Measurements from ENCODE around the gene PRR4.

PRR4 gene

GRCh38 chr12:10861366-10861765, 12.1 kb upstream of the PRR4 start:
- TF ChIP-seq FOXP2 (optimal IDR thresholded peaks at IDR 0.05; ENCODE audit: control extremely low read depth, extremely low read length, insufficient read depth): no peak
- no peak for TF ChIP-seq POLR2AphosphoS5 (IDR thresholded peaks at IDR 0.05; ENCODE audit: borderline replicate concordance, low read depth, low read length)
- no peak for TF ChIP-seq EZH2 (IDR thresholded peaks at IDR 0.05)
- Histone ChIP-seq H3K9me3 (ENCODE audit: low read depth, low read length) (0 out of 2 replicates have a peak, but pooled peaks cover 4% of the 10 kb centered on the region), H3K36me3 (ENCODE audit: insufficient read depth, low read length) (peaks cover 5% of the 10 kb centered on the region; the same call in 1 of the 2 replicates), H3K9ac (ENCODE audit: insufficient read length) (no peak overlapping the region), H3K4me3 (no peak overlapping the region), H3K27ac (no peak overlapping the region)
- DNase-seq (ENCODE audit: low read depth, low spot score): no peak

- DNase-seq (ENCODE audit: low read depth, low spot score): no peak
- peaks cover 5% of the 10 kb centered on the region; the same call in 1 of the 2 replicates for H3K36me3 ChIP-seq (ENCODE audit: insufficient read depth, low read length)
- no peak overlapping the region for H3K9ac ChIP-seq (ENCODE audit: insufficient read length)
- H3K9me3 ChIP-seq (ENCODE audit: low read depth, low read length): no peaks in the 10 kb centered on the region
- H3K4me3 ChIP-seq: no peak overlapping the region
- no peak overlapping the region for H3K27ac ChIP-seq
- TF ChIP-seq FOXP2 (optimal IDR thresholded peaks at IDR 0.05; ENCODE audit: control extremely low read depth, extremely low read length, insufficient read depth) (no peak), POLR2AphosphoS5 (IDR thresholded peaks at IDR 0.05; ENCODE audit: borderline replicate concordance, low read depth, low read length) (no peak), EZH2 (IDR thresholded peaks at IDR 0.05) (no peak)
These were observed 6.5 kb upstream of the PRR4 start for GRCh38 chr12:10855807-10856206.

- Histone ChIP-seq H3K36me3 (ENCODE audit: insufficient read depth, low read length) (peaks cover 1% of the 10 kb centered on the region; the same call in 1 of the 2 replicates), H3K4me3 (no peak overlapping the region), H3K9ac (ENCODE audit: insufficient read length) (no peak overlapping the region), H3K27ac (no peak overlapping the region), H3K9me3 (ENCODE audit: low read depth, low read length) (no peaks in the 10 kb centered on the region)
- TF ChIP-seq FOXP2 (optimal IDR thresholded peaks at IDR 0.05; ENCODE audit: control extremely low read depth, extremely low read length, insufficient read depth): no peak
- no peak for TF ChIP-seq EZH2 (IDR thresholded peaks at IDR 0.05)
- TF ChIP-seq POLR2AphosphoS5 (IDR thresholded peaks at IDR 0.05; ENCODE audit: borderline replicate concordance, low read depth, low read length): no peak
- no peak for DNase-seq (ENCODE audit: low read depth, low spot score)
These were observed 4.5 kb upstream of the PRR4 start for GRCh38 chr12:10853776-10854175.

GRCh38 chr12:10851243-10851858, 2.1 kb upstream of the PRR4 start:
- DNase-seq (ENCODE audit: low read depth, low spot score): no peak
- Histone ChIP-seq H3K27ac (no peak overlapping the region), H3K9me3 (ENCODE audit: low read depth, low read length) (no peaks in the 10 kb centered on the region), H3K9ac (ENCODE audit: insufficient read length) (no peak overlapping the region), H3K4me3 (no peak overlapping the region), H3K36me3 (ENCODE audit: insufficient read depth, low read length) (no peaks in the 10 kb centered on the region)
- no peak for TF ChIP-seq POLR2AphosphoS5 (IDR thresholded peaks at IDR 0.05; ENCODE audit: borderline replicate concordance, low read depth, low read length)
- TF ChIP-seq FOXP2 (optimal IDR thresholded peaks at IDR 0.05; ENCODE audit: control extremely low read depth, extremely low read length, insufficient read depth): no peak
- TF ChIP-seq EZH2 (IDR thresholded peaks at IDR 0.05): no peak

GRCh38 chr12:10847744-10848143, 1.5 kb downstream of the PRR4 start:
- no peak for DNase-seq (ENCODE audit: low read depth, low spot score)
- TF ChIP-seq EZH2 (IDR thresholded peaks at IDR 0.05) (no peak), POLR2AphosphoS5 (IDR thresholded peaks at IDR 0.05; ENCODE audit: borderline replicate concordance, low read depth, low read length) (no peak), FOXP2 (optimal IDR thresholded peaks at IDR 0.05; ENCODE audit: control extremely low read depth, extremely low read length, insufficient read depth) (no peak)
- H3K36me3 ChIP-seq (ENCODE audit: insufficient read depth, low read length): no peaks in the 10 kb centered on the region

GRCh38 chr12:10842862-10843261, 6.4 kb downstream of the PRR4 start:
- DNase-seq (ENCODE audit: low read depth, low spot score): no peak

More at GRCh38 chr12:10847744-10848143, 1.5 kb downstream of the PRR4 start:
- Histone ChIP-seq H3K4me3 (no peak overlapping the region), H3K9ac (ENCODE audit: insufficient read length) (no peak overlapping the region), H3K9me3 (ENCODE audit: low read depth, low read length) (no peaks in the 10 kb centered on the region), H3K27ac (no peak overlapping the region)

GRCh38 chr12:10838461-10838860, 10.8 kb downstream of the PRR4 start:
- no peak overlapping the region for H3K27ac ChIP-seq
- no peak overlapping the region for H3K4me3 ChIP-seq
- no peaks in the 10 kb centered on the region for H3K36me3 ChIP-seq (ENCODE audit: insufficient read depth, low read length)
- DNase-seq (ENCODE audit: low read depth, low spot score): no peak
- TF ChIP-seq FOXP2 (optimal IDR thresholded peaks at IDR 0.05; ENCODE audit: control extremely low read depth, extremely low read length, insufficient read depth): no peak
- no peak for TF ChIP-seq EZH2 (IDR thresholded peaks at IDR 0.05)
- TF ChIP-seq POLR2AphosphoS5 (IDR thresholded peaks at IDR 0.05; ENCODE audit: borderline replicate concordance, low read depth, low read length): no peak
- H3K9me3 ChIP-seq (ENCODE audit: low read depth, low read length): no peaks in the 10 kb centered on the region
- H3K9ac ChIP-seq (ENCODE audit: insufficient read length): no peak overlapping the region

More at GRCh38 chr12:10842862-10843261, 6.4 kb downstream of the PRR4 start:
- Histone ChIP-seq H3K27ac (no peak overlapping the region), H3K9ac (ENCODE audit: insufficient read length) (no peak overlapping the region), H3K9me3 (ENCODE audit: low read depth, low read length) (no peaks in the 10 kb centered on the region), H3K4me3 (no peak overlapping the region), H3K36me3 (ENCODE audit: insufficient read depth, low read length) (no peaks in the 10 kb centered on the region)
- TF ChIP-seq EZH2 (IDR thresholded peaks at IDR 0.05): no peak
- no peak for TF ChIP-seq POLR2AphosphoS5 (IDR thresholded peaks at IDR 0.05; ENCODE audit: borderline replicate concordance, low read depth, low read length)
- no peak for TF ChIP-seq FOXP2 (optimal IDR thresholded peaks at IDR 0.05; ENCODE audit: control extremely low read depth, extremely low read length, insufficient read depth)

GRCh38 chr12:10829994-10830393, 19.3 kb downstream of the PRR4 start:
- TF ChIP-seq FOXP2 (optimal IDR thresholded peaks at IDR 0.05; ENCODE audit: control extremely low read depth, extremely low read length, insufficient read depth) (no peak), POLR2AphosphoS5 (IDR thresholded peaks at IDR 0.05; ENCODE audit: borderline replicate concordance, low read depth, low read length) (no peak), EZH2 (IDR thresholded peaks at IDR 0.05) (no peak)
- no peak overlapping the region for H3K9ac ChIP-seq (ENCODE audit: insufficient read length)
- DNase-seq (ENCODE audit: low read depth, low spot score): no peak
- no peak overlapping the region for H3K27ac ChIP-seq
- H3K9me3 ChIP-seq (ENCODE audit: low read depth, low read length): no peaks in the 10 kb centered on the region
- H3K4me3 ChIP-seq: no peak overlapping the region
- H3K36me3 ChIP-seq (ENCODE audit: insufficient read depth, low read length): no peaks in the 10 kb centered on the region

- H3K9ac ChIP-seq (ENCODE audit: insufficient read length): no peak within 1 kb of the TSS
- H3K4me3 ChIP-seq: no peak within 1 kb of the TSS
These were observed 23.0 kb downstream of the PRR4 start, which contains the start of gene TAS2R10 for GRCh38 chr12:10826258-10826657. TSS of gene TAS2R10 (minus strand) at chr12:10826358. CDS start at chr12:10826269, 89 bp downstream.

More at GRCh38 chr12:10826258-10826657, 23.0 kb downstream of the PRR4 start, which contains the start of gene TAS2R10:
- DNase-seq (ENCODE audit: low read depth, low spot score): no peak
- TF ChIP-seq FOXP2 (optimal IDR thresholded peaks at IDR 0.05; ENCODE audit: control extremely low read depth, extremely low read length, insufficient read depth) (no peak), POLR2AphosphoS5 (IDR thresholded peaks at IDR 0.05; ENCODE audit: borderline replicate concordance, low read depth, low read length) (no peak), EZH2 (IDR thresholded peaks at IDR 0.05) (no peak)
- no peak within 1 kb of the TSS for H3K27ac ChIP-seq
- H3K9me3 ChIP-seq (ENCODE audit: low read depth, low read length): no peaks in the 10 kb centered on the region
- no peaks in the 10 kb centered on the region for H3K36me3 ChIP-seq (ENCODE audit: insufficient read depth, low read length)

Data from SK-N-MC (cell line).